HG03175 (cell line): Measurements from ENCODE around the gene TLE2.
"Not testable (repeated sequence)": the region's sequence is repeated elsewhere in the genome, so short reads cannot be mapped to it uniquely, and the experiment has no call there.

Experiments used
- ATAC-seq: cut with Tn5 transposase; IDR thresholded peaks from one replicate; pipeline ENCODE4 v1.9.1; 2021; ENCODE audit warnings: mild to moderate bottlenecking, moderate library complexity; ENCODE audit not compliant: unreplicated experiment

Gene TLE2

DNA sequence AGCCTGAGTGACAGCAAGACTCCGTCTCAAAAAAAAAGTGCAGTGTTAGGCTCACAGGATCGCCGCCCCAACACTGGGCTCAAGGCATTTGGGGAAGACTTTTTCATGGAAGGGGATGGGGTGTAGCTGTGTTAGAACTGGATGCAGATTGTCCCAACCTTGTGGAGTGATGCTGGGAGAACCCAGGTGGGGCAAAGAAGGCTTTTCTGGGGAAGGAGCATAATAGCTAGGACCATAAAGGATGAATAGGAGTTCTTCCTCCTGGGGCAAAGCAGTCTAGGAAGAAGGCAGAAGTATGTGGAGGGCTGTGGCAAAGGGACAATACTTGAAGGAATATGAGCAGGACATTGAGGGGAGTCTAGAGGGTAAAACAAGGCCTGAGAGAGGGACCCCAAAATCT is 40.5 kb downstream of the TLE2 start:
- no peak for ATAC-seq

DNA sequence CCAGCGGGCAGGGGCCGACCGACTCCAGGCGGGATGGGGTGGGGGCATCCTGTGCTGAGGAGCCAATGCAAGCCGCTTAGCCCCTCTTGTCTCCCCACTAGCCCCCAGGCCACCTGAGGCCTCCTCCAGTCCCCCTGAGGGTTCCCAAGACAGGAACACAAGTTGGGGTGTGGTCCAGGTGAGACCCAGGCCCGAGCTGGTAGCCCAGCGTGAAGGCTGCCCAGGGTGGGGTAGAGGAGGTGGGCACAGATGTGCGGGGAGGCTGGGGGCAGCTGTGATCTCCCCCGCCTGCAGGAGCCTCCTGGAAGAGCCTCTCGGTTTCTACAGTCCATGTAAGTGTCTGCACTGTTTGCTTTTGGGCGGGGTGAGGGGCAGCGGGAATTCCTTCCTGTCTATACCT is 41.3 kb downstream of the TLE2 start:
- no peak for ATAC-seq

DNA sequence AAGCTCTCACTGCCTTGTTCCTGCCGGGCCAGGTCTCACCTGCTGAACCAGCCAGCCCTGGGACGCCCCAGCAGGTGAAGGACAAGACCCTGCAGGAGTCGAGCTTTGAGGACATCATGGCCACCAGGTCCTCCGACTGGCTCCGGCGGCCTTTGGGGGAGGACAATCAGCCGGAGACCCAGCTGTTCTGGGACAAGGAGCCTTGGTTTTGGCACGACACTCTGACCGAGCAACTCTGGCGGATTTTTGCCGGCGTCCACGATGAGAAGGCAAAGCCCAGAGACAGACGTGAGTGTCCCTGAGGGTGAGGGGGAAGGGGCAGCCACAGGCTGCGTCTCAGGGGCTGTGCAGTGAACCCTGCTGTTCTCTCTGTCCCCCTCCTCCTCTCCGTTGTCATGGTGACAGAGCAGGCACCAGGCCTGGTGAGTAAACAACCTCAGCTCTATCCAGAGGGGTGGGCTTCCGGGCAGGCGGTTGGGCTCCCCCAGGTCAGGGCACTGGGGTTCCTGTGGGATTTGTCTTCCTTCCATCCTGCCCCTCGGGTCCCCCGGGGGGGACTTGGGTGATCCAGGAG is 42.0 kb downstream of the TLE2 start:
- no peak for ATAC-seq

GRCh38 chr19:2984215-2984528 is 44.9 kb downstream of the TLE2 start:
- no peak for ATAC-seq

DNA sequence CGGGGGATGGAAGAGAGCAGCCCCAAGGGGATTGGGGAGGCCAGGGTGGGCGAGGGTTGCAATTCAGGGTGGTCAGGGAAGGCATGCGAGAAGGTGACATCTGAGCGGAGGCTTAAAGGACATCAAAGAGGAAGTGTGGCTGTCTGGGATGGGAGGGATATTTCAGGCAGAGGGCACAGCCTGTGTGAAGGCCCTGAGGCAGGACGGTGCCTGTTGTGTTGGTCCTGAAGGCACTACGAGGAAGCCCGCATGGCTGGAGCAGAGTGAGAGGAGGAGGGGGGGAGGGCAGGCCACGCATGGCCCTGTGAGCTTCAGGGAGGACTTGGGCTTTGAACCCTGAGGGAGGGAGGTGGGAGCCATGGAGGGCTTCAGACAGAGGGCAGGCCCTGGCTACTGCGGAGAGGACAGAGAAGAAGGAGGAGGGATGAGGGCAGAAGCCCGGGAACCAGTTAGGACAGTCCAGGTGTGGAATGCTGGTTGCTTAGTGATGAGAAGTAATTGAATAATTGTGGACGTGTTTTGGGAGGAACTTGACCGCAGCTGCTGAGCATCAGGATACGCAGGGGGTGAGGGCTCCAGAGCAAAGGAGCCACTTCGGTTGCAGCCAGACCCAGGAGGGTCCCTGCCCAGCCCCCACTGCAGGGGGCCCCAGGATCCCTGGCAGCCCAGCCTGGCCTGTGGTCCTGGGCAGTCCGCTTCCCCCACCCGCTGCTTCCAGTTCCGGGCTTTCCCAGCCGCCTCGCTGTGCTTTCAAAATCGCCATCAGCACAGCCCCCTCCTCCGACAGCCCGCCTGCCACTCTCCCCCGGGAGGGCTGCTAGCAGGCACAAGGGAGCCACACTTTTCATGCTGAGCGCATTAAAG is 45.5 kb downstream of the TLE2 start:
- ATAC-seq: no peak

GRCh38 chr19:2982983-2983350 is 46.1 kb downstream of the TLE2 start:
- ATAC-seq: no peak

- ATAC-seq: no peak
Measured at GRCh38 chr19:2982561-2982960, 46.5 kb downstream of the TLE2 start.

DNA sequence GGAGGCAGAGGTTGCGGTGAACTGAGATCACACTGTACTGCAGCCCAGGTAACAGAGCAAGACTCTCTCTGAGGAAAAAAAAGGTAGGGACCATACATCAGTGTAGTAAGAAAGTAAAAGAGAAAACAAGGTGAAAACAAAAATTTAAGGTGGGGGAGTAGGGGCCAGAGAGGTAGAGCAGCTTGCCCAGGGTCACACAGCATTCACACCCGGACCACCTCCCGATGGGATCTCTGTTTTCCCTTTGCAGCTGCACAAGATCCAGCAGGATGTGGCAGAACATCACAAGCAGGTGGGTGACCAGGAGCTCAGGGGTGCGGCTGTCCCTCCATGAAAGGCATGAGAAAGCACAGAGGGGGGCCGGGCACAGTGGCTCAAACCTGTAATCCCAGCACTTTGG is 47.2 kb downstream of the TLE2 start:
- ATAC-seq: no peak

DNA sequence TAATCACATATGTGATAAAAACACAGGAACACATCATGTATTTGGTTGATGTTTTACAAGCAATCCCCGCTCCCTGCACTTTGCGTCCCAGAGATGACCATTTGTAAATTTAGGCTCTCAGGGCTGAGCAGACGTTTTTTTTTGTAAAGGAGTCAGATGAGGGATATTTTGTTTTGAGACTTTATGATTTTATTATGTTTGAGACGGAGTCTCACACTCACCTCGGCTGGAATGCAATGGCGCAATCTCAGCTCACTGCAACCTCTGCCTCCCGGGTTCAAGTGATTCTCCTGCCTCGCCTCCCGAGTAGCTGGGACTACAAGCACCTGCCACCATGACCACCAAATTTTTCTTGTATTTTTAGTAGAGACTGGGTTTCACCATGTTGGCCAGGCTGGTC is 50.3 kb downstream of the TLE2 start:
- no peak for ATAC-seq

- ATAC-seq: no peak
Measured at GRCh38 chr19:2978166-2978767, 50.8 kb downstream of the TLE2 start.

- no peak for ATAC-seq
Measured at GRCh38 chr19:2977746-2978138, 51.3 kb downstream of the TLE2 start.

GRCh38 chr19:2977001-2977745 is 51.9 kb downstream of the TLE2 start, which contains the start of gene TLE6:
Gene TLE6 (plus strand): TSS chr19:2977564. CDS start chr19:2978234, 670 bp downstream.
- peak; percentile 98 for ATAC-seq

DNA sequence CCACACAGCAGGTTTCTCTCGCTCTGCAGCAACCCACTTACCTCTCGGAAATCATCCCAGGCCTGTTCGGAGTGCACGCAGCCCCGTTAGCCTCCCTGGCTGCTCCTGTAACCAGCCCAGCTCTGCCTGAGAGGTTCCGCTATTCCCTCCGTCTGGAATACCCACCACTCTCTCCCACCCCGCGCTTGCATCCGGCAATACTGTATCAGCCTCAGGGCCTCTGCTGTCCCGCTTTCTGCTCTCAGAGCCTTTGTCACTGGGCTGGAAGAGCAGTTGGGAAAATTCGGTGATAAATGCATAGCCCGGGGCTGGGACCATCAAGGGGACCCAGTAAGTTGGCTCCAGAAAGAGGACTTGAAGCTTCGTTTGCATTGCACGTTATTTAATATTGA is 52.5 kb downstream of the TLE2 start:
- ATAC-seq: no peak

- no peak for ATAC-seq
Measured at GRCh38 chr19:2974342-2975041, 54.6 kb downstream of the TLE2 start.

DNA sequence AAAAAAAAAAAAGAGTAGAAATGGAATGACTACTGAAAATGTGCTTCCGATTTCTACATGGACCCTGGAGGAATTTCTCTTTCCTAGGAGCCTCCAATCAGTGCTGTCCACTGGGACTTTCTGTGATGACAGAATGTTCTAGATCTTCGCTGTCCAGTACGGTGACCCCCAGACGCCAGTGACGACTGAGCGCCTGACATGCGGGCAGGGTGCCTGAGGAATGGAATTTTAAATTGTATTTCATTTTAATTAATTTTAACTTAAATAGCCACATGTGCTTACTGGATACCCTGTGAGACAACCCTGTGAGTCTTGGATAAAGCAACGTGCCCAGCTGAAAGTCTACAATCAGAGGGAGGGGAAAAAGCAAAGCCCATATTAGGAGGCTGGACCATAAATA is 55.9 kb downstream of the TLE2 start:
- no peak for ATAC-seq

DNA sequence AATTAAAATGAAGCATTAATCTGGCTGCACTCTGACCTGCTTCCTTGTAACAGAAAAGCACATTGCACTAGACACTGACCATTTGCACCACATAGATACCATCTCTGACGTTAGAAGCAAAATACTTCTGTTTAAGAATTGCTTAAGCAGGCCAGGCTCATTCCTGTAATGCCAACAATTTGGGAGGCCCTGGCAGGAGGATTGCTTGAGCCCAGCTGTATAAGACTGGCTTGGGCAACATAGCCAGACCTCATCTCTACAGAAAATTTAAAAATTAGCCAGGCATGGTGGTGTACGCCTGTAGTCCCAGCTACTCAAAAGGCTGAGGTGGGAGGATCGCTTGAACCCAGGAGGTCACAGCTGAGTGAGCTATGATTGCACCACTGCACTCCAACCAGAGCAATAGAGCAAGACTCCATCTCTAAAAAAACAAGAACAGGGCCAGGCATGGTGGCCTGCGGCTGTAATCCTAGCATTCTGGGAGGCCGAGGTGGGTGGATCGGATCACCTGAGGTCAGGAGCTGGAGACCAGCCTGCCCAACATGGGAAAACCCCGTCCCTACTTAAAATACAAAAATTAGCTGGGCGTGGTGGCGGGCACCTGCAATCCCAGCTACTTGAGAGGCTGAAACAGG is 58.8 kb downstream of the TLE2 start:
- ATAC-seq: no peak

GRCh38 chr19:2969104-2969504 is 60.0 kb downstream of the TLE2 start:
- no peak for ATAC-seq

- no peak for ATAC-seq
Measured at GRCh38 chr19:2967972-2968371, 61.1 kb downstream of the TLE2 start.

- no peak for ATAC-seq
Measured at GRCh38 chr19:2964874-2965273, 64.2 kb downstream of the TLE2 start.

GRCh38 chr19:2963631-2964030 is 65.4 kb downstream of the TLE2 start:
- ATAC-seq: not testable (repeated sequence)

DNA sequence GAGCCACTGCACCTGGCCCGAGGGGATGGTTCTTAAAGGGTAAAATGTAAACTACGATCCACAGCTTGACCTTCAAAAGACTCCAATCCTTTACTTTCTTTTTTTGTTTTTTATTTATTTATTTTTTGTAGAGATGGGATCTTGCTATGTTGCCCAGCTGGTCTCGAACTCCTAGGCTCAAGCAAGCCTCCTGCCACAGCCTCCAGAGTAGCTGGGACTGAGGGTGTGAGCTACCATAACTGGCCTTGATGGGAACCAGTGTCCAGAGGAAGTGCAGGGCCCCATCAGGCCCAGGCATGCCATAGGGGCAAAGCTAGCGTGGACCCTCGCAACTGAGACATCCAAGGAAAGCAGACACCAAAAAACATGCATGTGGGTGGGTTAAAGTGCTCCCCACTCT is 66.0 kb downstream of the TLE2 start:
- ATAC-seq: no peak
